ENCODE results near the gene ATXN7.

Gene ATXN7

GRCh38 chr3:63966007-63966406 is 102.3 kb downstream of the ATXN7 start:
- DNase-seq: no peak

DNA sequence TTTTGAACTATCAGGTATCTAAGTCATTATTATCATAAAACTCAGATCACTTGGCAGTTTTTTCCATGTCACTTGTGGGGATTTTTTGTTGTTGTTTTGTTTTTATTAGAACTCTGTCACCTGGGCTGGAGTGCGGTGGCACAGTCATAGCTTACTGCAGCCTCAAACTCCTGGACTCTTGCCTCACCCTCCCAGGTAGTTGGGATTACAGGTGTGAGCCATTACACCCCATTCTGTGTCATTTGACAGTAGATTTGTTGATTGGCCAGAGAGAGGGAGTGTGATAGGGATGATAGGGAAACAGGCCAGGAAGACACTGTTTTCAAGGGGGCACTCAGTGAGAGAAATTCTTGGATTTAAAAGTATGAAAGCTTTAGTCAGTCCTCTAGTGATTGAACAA is 103.2 kb downstream of the ATXN7 start:
- peak; percentile 17 for DNase-seq

DNA sequence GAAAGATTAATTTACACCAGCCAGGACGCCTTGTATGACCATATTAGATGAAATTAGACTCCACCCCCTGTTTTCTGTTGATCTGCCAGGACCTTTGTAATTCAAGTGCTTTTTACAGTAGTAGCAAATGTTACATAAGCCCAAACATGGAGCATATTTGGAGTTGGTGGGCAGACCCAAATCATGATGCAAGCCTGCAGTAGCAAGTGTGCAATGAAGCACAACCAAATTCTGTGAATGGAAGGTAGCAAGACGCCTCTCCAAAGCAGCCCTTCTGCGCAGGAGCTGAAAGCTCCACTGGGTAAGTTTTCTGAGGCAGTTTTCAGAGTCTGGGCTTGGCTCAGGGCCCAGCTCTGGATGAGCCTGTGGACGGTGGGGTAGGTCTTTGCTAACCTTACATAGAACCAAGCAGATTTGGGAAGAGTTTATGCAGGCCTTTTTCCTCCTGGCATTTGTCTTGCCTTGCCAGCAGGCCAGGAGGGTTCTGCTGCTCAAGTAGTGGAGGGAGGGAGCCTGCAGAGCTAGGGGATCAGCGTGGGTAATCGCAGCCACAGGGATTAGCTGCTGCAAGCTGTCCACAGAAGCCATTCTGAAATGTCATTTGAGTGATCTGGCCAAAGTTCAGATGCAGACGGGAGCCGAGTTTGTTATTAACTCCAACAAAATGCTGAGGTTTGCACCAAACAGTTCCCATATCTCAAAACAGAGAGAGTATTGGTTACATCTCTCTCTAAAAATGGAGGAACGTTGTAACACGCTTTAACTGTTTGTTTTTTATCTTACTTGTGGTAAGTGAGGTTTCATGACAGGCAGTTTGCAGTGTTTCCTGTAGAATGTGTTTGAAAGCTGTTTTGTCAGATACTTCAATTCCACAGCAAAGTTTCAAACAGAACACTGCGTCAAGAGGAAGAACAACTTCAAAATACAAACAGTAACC is 104.3 kb downstream of the ATXN7 start:
- peak; percentile 55 for DNase-seq

DNA sequence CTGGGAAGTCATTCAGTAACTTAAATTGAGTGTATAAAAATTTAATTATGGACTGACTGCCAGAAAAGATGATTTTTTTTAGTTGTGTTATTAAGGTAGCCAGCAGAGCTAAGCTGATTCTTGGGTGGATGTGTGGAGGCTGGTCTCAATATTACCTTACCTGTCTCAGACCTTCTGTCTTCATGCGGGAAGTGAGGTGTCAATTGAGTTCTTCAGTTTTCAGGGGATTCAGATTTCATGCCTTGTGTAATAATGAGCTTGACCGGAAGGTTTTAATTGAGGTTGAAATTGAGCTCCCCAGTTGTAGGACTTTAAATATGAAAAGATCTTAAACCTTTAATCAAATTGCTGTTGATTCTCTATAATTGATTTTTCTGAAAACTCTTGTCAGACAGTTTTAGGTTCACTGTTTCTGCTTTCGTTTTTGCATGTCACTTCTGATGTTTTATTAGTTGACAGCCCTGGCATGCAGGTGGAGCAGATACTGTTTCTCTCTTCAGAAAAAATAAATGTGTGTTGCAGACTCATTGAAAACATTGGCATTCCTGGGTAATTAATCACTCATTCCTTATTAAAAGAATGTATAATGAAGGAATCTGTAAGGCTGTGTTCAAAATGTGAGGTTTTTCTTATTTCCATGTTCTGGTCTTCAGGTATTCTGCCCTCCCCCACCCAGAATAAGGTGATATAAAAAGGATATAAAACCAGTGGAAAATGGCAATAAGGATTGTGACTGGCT is 105.1 kb downstream of the ATXN7 start:
- DNase-seq: no peak

DNA sequence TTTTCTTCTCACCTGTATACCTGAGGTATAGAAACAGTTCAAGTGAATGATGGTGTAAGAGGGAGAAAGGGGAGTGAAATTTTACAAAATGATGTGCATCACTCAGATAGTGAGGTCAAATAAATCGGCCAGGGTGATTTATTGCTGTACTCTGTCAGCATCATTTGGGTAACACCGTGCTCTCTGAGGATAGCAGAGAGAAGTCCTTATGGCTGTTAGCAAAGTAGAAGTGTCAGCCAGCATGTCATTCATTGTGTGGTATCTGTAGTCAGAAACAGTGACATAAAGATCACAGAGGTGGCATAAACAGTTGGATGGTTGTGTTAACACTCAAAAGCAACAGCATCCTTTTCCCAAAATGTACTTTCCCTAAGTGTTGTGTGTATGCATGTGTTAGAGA is 106.2 kb downstream of the ATXN7 start:
- DNase-seq: peak; percentile 19

DNA sequence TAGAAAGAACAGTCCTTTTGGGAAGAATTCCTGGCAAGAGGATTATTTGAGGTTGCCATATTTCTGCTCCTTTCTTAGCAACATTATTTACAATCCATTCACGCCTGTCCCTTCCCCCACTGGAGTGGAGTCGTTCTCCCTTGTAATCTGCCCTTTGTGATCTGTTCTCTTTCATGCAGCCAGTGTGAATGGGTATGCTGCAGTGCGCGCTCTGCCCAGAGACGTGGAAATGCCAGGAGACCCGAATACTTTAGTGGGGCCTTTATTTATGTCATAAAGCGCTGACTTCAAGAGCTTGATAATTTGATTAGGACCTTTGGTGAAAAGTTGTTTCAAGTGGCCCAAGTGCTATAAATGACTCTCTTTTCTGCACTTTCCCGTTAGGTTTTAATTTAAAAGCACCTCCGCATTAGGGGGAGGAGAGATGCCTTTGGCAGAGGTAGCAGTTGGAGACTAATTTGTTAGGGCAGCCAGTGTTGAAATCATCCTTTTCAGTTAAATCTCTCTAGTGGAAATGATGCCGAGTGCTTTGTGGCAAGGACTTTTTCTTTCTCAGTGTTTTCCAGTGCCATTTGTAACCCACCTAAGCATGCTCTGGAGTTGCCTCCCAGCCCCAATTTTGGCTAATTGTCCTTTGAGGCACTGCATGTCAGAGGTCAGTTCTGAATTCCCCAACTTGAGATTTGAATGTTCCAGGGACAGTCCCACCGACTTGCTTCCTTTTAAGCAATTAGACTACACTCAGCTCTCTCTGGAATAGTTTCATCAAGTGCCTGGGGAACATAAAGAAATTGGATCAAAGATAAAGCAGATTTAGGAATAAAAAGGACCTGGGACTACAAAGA is 107.2 kb downstream of the ATXN7 start:
- no peak for DNase-seq

DNA sequence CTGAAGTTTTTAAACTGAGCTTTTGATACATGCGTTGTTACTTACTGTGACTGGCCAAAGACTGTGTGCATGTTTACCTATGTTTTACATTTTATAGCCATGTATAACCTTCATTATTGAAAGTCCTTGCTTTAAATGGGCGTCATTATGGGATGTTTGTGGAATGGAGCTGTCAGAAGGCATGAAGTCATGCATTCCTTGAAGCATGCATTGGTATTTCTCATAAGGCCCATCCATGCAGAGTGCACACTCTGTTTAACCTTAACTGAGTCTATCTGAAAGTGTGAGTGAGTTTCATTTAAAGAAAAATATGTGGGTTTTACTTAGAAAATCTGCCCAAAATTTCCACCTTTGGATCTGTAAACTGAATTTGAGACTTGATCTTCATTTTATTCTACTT is 108.5 kb downstream of the ATXN7 start:
- DNase-seq: no peak

DNA sequence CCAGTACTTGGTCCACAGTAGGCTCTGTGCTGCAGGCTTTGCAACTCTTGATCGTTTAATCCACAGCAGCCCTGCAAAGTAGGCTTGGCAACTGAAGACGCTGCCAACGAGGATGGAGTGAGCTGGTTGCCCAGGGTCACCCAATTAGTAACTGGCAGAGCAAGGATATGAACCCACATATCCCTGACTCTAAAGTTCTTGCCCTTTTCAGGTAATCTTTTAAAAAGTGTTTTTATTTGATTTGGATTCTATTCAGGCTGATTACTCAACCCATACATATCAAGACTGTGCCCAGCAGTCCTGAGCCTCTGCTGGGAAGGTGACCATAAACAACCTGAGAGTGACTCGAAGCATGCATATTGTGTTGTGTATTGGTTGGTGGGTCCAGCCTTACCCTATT is 109.3 kb downstream of the ATXN7 start:
- DNase-seq: no peak

- DNase-seq: no peak
These were observed 109.7 kb downstream of the ATXN7 start for GRCh38 chr3:63973406-63973805.

DNA sequence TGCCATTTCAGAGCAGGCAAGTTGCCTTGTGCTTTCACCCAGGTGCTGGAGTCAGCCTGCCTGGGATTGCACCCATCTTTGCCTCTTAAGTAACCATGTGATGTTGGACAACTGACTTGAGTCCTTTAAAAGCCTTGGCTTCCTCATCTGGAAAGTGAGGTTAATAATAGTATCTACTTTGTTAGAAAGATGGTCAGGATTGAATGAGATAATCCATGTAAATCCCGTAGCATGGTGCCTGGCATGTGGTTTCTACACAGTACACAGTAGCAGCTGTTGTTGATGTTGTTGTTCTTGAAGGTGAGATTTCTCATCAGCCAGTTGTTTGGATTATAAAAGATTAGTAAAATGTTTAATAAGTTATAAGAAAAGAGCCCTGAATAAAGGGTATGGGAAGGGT is 110.8 kb downstream of the ATXN7 start:
- no peak for DNase-seq

GRCh38 chr3:63975723-63976122 is 112.1 kb downstream of the ATXN7 start:
- DNase-seq: no peak

GRCh38 chr3:63976161-63976871 is 112.6 kb downstream of the ATXN7 start:
- no peak for DNase-seq

- DNase-seq: no peak
These were observed 113.2 kb downstream of the ATXN7 start for GRCh38 chr3:63976872-63977200.

GRCh38 chr3:63977893-63978292 is 114.2 kb downstream of the ATXN7 start:
- DNase-seq: peak; percentile 28

DNA sequence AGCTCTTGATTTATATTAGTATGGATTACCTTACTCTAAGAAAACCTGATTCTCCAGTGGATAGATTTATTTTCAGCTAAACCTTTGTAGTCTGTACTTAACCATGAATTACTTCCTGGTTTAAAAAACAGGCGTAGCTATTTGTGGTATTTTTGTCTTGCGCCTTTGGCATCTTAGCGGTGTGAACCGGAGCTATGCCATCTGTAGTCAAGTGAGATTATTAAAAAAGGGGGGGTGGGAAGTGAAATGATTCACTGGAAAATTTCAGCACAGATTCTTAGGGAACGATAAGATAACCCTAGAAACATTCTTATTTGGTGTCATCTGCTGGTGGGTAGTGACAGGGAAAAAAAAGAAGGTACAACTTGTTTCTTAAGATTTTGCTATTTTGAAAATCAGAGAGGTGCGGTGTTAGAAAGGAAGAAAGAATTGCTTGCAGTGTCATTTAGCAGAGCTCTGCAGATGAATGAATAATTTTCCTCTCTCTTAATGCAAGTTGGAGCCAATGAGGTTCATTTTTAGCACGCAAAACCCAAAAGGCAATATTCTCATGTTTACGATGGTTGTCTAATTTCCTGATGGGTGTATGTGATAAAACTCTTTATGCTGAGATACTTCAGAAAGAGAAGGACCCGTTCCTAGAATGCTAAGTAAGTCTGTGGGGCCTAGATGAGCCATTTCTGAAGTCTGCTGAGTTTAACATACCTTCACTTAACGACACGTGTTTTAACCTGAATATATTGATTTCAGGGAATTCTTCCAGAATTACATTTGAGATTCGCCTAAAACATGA is 115.6 kb downstream of the ATXN7 start:
- peak; percentile 43 for DNase-seq

- no peak for DNase-seq
These were observed 116.4 kb downstream of the ATXN7 start for GRCh38 chr3:63980019-63980418.

GRCh38 chr3:63980830-63981498 is 117.3 kb downstream of the ATXN7 start:
- no peak for DNase-seq

DNA sequence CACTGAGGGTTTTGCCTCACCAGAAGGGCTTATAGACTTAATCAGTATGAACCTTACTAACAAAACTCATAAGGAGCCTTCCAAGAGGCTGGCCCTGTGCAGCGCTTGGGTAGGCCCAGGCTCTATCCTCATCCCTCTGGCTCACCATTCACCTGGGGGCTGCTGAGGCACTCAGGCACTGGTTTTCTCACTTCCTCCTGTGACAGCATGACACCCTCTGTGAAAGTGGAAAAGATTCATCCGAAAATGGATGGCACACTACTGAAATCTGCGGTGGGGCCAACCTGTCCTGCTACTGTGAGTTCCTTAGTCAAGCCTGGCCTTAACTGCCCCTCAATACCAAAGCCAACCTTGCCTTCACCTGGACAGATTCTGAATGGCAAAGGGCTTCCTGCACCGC is 118.3 kb downstream of the ATXN7 start:
- DNase-seq: no peak

DNA sequence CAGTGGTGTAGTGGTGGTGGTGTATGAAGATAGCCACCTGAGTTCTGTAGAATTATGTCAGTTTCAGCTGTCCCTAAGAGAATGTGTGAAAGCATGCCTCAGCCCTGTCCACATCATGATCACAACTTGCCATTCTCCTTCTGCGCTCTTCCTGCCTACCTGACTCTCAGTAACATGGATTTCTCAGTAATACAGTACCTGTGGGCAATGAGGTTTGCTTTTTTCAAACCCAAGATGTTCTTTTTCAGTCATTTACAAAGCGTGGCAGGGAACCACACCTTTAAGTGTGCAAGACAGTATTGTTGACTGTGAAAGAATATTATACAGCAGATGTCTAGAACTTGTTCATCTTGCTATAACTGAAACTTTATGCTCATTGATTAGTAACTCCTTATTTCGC is 120.7 kb downstream of the ATXN7 start:
- no peak for DNase-seq

DNA sequence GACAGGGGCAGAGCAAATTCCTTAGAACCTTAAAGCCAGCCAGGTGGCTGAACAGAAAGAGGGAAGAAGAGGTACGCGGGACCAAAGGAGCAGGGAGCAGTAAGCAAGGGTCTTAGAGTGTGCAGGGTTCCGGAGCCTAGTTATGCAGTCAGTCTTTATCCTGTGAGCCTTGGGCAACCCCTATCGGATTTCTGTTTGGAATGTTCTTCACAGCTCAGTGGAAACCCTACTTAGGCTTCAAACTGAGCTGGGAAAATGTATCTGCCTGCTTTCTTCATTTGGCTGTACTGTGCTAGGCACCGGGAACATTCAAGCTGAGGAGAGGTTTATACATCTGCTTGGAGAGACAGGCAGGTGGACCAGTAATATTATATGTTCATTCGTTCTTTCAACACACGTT is 122.5 kb downstream of the ATXN7 start:
- no peak for DNase-seq

GRCh38 chr3:63986831-63987230 is 123.2 kb downstream of the ATXN7 start:
- DNase-seq: no peak
